Neural cell (in vitro differentiated cells): ENCODE results near the gene FAM234A. TPM values are rescaled to one million over a fixed set of nuclear protein-coding genes. Genes with fewer than 3 reads are reported as not detected.

Source experiments
- H2AFZ ChIP-seq: fragments of 200-600, 300-800 bp; sonication (generic), shearing (Covaris generic); 2 replicates; pipeline ENCODE4 v1.6.0; 2014; ENCODE audit warnings: low read depth, mild to moderate bottlenecking, antibody characterized with exemption, low read length, moderate library complexity
- H3F3A ChIP-seq: fragments of 200-600 bp; shearing (Covaris generic); 2 replicates; pipeline ENCODE4 v1.6.1; 2016; ENCODE audit warnings: mild to moderate bottlenecking, moderate library complexity, mixed read lengths, antibody characterized with exemption, low read length; ENCODE audit not compliant: insufficient read depth, poor library complexity, severe bottlenecking
- H3K27ac ChIP-seq: fragments of 200-600, 300-800 bp; sonication (generic), shearing (Covaris generic); 2 replicates; pipeline ENCODE4 v1.5.1; 2014; ENCODE audit warnings: mild to moderate bottlenecking, low read length, moderate library complexity
- H3K27me3 ChIP-seq: fragments of 300-800, 200-600 bp; sonication (generic), shearing (Covaris generic); 2 replicates; pipeline ENCODE4 v1.6.0; 2014; ENCODE audit warnings: mild to moderate bottlenecking, low read depth, low read length, moderate library complexity; ENCODE audit not compliant: insufficient read depth
- H3K36me3 ChIP-seq: fragments of 300-800, 200-600 bp; sonication (generic), shearing (Covaris generic); 2 replicates; pipeline ENCODE4 v1.5.1; 2014; ENCODE audit warnings: mild to moderate bottlenecking, antibody characterized with exemption, low read length, moderate library complexity; ENCODE audit not compliant: insufficient read depth
- H3K4me2 ChIP-seq: fragments of 300-800, 200-600 bp; sonication (generic), shearing (Covaris generic); 2 replicates; pipeline ENCODE4 v1.6.0; 2014; ENCODE audit warnings: mild to moderate bottlenecking, low read length
- H3K4me3 ChIP-seq: fragments of 300-800, 200-600 bp; sonication (generic), shearing (Covaris generic); 2 replicates; pipeline ENCODE4 v1.5.1; 2014; ENCODE audit warnings: mild to moderate bottlenecking, low read length, moderate library complexity
- H3K79me2 ChIP-seq: fragments of 200-600 bp; shearing (Covaris generic); replicated peaks from 2 replicates; pipeline ENCODE4 v1.6.0; 2014; ENCODE audit warnings: mild to moderate bottlenecking, low read length, moderate library complexity; ENCODE audit not compliant: insufficient read depth
- H3K9ac ChIP-seq: fragments of 300-800, 200-600 bp; sonication (generic), shearing (Covaris generic); 2 replicates; pipeline ENCODE4 v1.6.1; 2016; ENCODE audit warnings: mild to moderate bottlenecking, low read length, mixed read lengths
- H3K9me2 ChIP-seq: fragments of 200-600 bp; shearing (Covaris generic); 2 replicates; pipeline ENCODE4 v1.6.1; 2016; ENCODE audit warnings: mild to moderate bottlenecking, low read length, mixed read lengths; ENCODE audit not compliant: insufficient read depth
- H3K9me3 ChIP-seq: fragments of 200-600, 300-800 bp; sonication (generic), shearing (Covaris generic); 2 replicates; pipeline ENCODE4 v1.6.1; 2016; ENCODE audit warnings: mild to moderate bottlenecking, mixed run types, low read length, moderate library complexity, mixed read lengths
- H4K20me1 ChIP-seq: fragments of 200-600 bp; shearing (Covaris generic); 2 replicates; pipeline ENCODE4 v1.6.1; 2016; ENCODE audit warnings: mild to moderate bottlenecking, mixed run types; ENCODE audit not compliant: insufficient read depth
- CTCF ChIP-seq: fragments of 450-650 bp; IDR thresholded peaks from 2 replicates; pipeline ENCODE4 v1.5.1; 2014; ENCODE audit warnings: antibody characterized with exemption, mild to moderate bottlenecking, moderate library complexity; ENCODE audit not compliant: poor library complexity, severe bottlenecking
- EP300 ChIP-seq: fragments of 450-650 bp; conservative IDR thresholded peaks from 2 replicates; pipeline ENCODE4 v1.6.1; 2014; ENCODE audit warnings: antibody characterized with exemption, mild to moderate bottlenecking, moderate library complexity; ENCODE audit not compliant: poor library complexity, severe bottlenecking
- EZH2 ChIP-seq: fragments of 200-600, 300-800 bp; shearing (Covaris generic), sonication (generic); IDR thresholded peaks from 2 replicates; pipeline ENCODE4 v1.6.1; 2014; ENCODE audit warnings: antibody characterized with exemption, low read length, borderline replicate concordance, mild to moderate bottlenecking; ENCODE audit not compliant: insufficient read depth, poor library complexity, severe bottlenecking
- MXI1 ChIP-seq: fragments of 450-650 bp; conservative IDR thresholded peaks from 2 replicates; pipeline ENCODE4 v1.6.1; 2014; ENCODE audit warnings: antibody characterized with exemption, mild to moderate bottlenecking; ENCODE audit not compliant: poor library complexity, severe bottlenecking
- POLR2AphosphoS5 ChIP-seq: IDR thresholded peaks from 2 replicates; pipeline ENCODE4 v1.6.1; 2012
- RAD21 ChIP-seq: fragments of 450-650 bp; conservative IDR thresholded peaks from 2 replicates; pipeline ENCODE4 v1.6.1; 2014; ENCODE audit warnings: antibody characterized with exemption, mild to moderate bottlenecking, moderate library complexity
- REST ChIP-seq: IDR thresholded peaks from 2 replicates; pipeline ENCODE4 v1.6.1; 2012; ENCODE audit warnings: borderline replicate concordance
- SMC3 ChIP-seq: fragments of 450-650 bp; conservative IDR thresholded peaks from 2 replicates; pipeline ENCODE4 v1.6.1; 2014; ENCODE audit warnings: antibody characterized with exemption, mild to moderate bottlenecking, moderate library complexity; ENCODE audit not compliant: poor library complexity
- TAF1 ChIP-seq: IDR thresholded peaks from 2 replicates; pipeline ENCODE4 v1.6.1; 2012; ENCODE audit warnings: low read depth
- polyA plus RNA-seq: library from polyadenylated mRNA; depleted of rRNA; stranded (reverse); fragments of >200 nt; gene quantifications from 2 replicates; pipeline ENCODE4 v1.2.3, GENCODE V29; 2014

The FAM234A gene
- polyA plus RNA-seq, 1 donor from 2014 or later: 29.9 TPM

GRCh38 chr16:276426-277077 lies 41.9 kb downstream of the FAM234A start:
- Histone ChIP-seq H3K4me2 (no peak overlapping the region), H3K36me3 (no peaks in the 10 kb centered on the region), H3K27ac (no peak overlapping the region), H3K9ac (no peak overlapping the region), H3K79me2 (no peaks in the 10 kb centered on the region), H3K9me2 (no peaks in the 10 kb centered on the region), H4K20me1 (no peaks in the 10 kb centered on the region), H2AFZ (no peak overlapping the region), H3K4me3 (no peak overlapping the region), H3F3A (no peaks in the 10 kb centered on the region), H3K9me3 (no peaks in the 10 kb centered on the region), H3K27me3 (peaks cover 31% of the 10 kb centered on the region)
- no peak for TF ChIP-seq EZH2
- TF ChIP-seq SMC3: no peak
- TF ChIP-seq REST: no peak
- no peak for TF ChIP-seq POLR2AphosphoS5
- TF ChIP-seq RAD21: no peak
- TF ChIP-seq TAF1: no peak
- no peak for TF ChIP-seq MXI1
- TF ChIP-seq EP300: no peak
- TF ChIP-seq CTCF: no peak

GRCh38 chr16:278863-279366 lies 44.3 kb downstream of the FAM234A start:
- TF ChIP-seq EP300: no peak
- no peak for TF ChIP-seq POLR2AphosphoS5
- no peak for TF ChIP-seq CTCF
- TF ChIP-seq REST: no peak
- TF ChIP-seq RAD21: no peak
- TF ChIP-seq TAF1: no peak
- Histone ChIP-seq H3K27ac (no peak overlapping the region), H3K79me2 (no peaks in the 10 kb centered on the region), H3K4me3 (no peak overlapping the region), H3K36me3 (no peaks in the 10 kb centered on the region), H3K27me3 (peaks cover 33% of the 10 kb centered on the region), H3K9ac (no peak overlapping the region), H3K9me3 (no peaks in the 10 kb centered on the region), H4K20me1 (no peaks in the 10 kb centered on the region), H3K9me2 (no peaks in the 10 kb centered on the region), H2AFZ (no peak overlapping the region), H3F3A (no peaks in the 10 kb centered on the region), H3K4me2 (no peak overlapping the region)
